HCEC 1CT (cell line): ENCODE measurements around the gene TRPM1.

Source experiments
- DNase-seq: peaks from one replicate; pipeline ENCODE4 v3.0.0-alpha.2; 2017

TRPM1 gene

GRCh38 chr15:31013863-31014607 lies 87.5 kb downstream of the TRPM1 start:
- no peak for DNase-seq

GRCh38 chr15:31012455-31012854 lies 89.1 kb downstream of the TRPM1 start:
- DNase-seq, result no peak

- no peak for DNase-seq
Observed at GRCh38 chr15:31010036-31010435, 91.5 kb downstream of the TRPM1 start.

GRCh38 chr15:31005660-31006059 lies 95.9 kb downstream of the TRPM1 start:
- no peak for DNase-seq

- no peak for DNase-seq
Observed at GRCh38 chr15:31004220-31004733, 97.2 kb downstream of the TRPM1 start.

GRCh38 chr15:31001702-31002101 lies 99.8 kb downstream of the TRPM1 start:
- DNase-seq, result no peak

GRCh38 chr15:30999729-31000128 lies 101.8 kb downstream of the TRPM1 start:
- DNase-seq, result no peak

- DNase-seq, result no peak
Observed at GRCh38 chr15:30997270-30997669, 104.3 kb downstream of the TRPM1 start.

- no peak for DNase-seq
Observed at GRCh38 chr15:30992249-30992864, 109.2 kb downstream of the TRPM1 start.

GRCh38 chr15:30991255-30992235 lies 110.0 kb downstream of the TRPM1 start, which contains the start of gene MTMR10:
Gene MTMR10 (minus strand): TSS chr15:30991628. CDS start chr15:30991506, 122 bp downstream.
- DNase-seq, result peak; percentile 80

- no peak for DNase-seq
Observed at GRCh38 chr15:30990446-30991254, 110.9 kb downstream of the TRPM1 start.

- DNase-seq, result no peak
Observed at GRCh38 chr15:30990036-30990435, 111.5 kb downstream of the TRPM1 start.

GRCh38 chr15:30985081-30985531 lies 116.4 kb downstream of the TRPM1 start:
- peak; percentile 24 for DNase-seq

- no peak for DNase-seq
Observed at GRCh38 chr15:30984542-30984941, 117.0 kb downstream of the TRPM1 start.

- DNase-seq, result no peak
Observed at GRCh38 chr15:30984118-30984517, 117.4 kb downstream of the TRPM1 start.

- no peak for DNase-seq
Observed at GRCh38 chr15:30979457-30979856, 122.1 kb downstream of the TRPM1 start.

GRCh38 chr15:30978328-30978727 lies 123.2 kb downstream of the TRPM1 start:
- DNase-seq, result no peak

GRCh38 chr15:30974112-30974511 lies 127.4 kb downstream of the TRPM1 start:
- DNase-seq, result no peak

- DNase-seq, result no peak
Observed at GRCh38 chr15:30973379-30973778, 128.1 kb downstream of the TRPM1 start.

- DNase-seq, result no peak
Observed at GRCh38 chr15:30969724-30970123, 131.8 kb downstream of the TRPM1 start.

- no peak for DNase-seq
Observed at GRCh38 chr15:30963681-30964080, 137.8 kb downstream of the TRPM1 start.

- DNase-seq, result no peak
Observed at GRCh38 chr15:30962659-30963058, 138.9 kb downstream of the TRPM1 start.
